ENCODE results near the gene TTC34. TPM values are rescaled to one million over a fixed set of nuclear protein-coding genes. Genes with fewer than 3 reads are reported as not detected.

The TTC34 gene
- total and polyA plus RNA-seq, 2 experiments from 2014 or later = 0.08 to 0.35 TPM

GRCh38 chr1:2817784-2818564 is 16.5 kb upstream of the TTC34 start:
- DNase-seq (ENCODE audit: low spot score) (no peak), ATAC-seq (no peak)
- Mint-ChIP-seq H3K9me3 (peaks cover 84% of the 10 kb centered on the region), H3K27ac (no peak overlapping the region), H3K4me1 (no peaks in the 10 kb centered on the region), H3K36me3 (ENCODE audit: low read depth) (peaks cover 27% of the 10 kb centered on the region), H3K27me3 (ENCODE audit: insufficient read depth, low read depth, poor library complexity) (peaks cover 8% of the 10 kb centered on the region), H3K4me3 (no peak overlapping the region)
- Histone ChIP-seq H3K4me3 (no peak overlapping the region), H3K27me3 (ENCODE audit: insufficient read depth) (no peaks in the 10 kb centered on the region), H2AFZ (no peak overlapping the region), H3K36me3 (ENCODE audit: insufficient read depth) (no peaks in the 10 kb centered on the region), H3K4me2 (no peak overlapping the region), H3K4me1 (ENCODE audit: insufficient read depth) (no peaks in the 10 kb centered on the region), H3K79me2 (replicated peaks; ENCODE audit: insufficient read depth) (no peaks in the 10 kb centered on the region), H3F3A (replicated peaks; ENCODE audit: low read depth) (no peaks in the 10 kb centered on the region), H3K27ac (ENCODE audit: low read depth) (no peak overlapping the region), H4K20me1 (replicated peaks; ENCODE audit: insufficient read depth) (no peaks in the 10 kb centered on the region), H3K9me2 (ENCODE audit: insufficient read depth) (no peaks in the 10 kb centered on the region)
- TF ChIP-seq NANOG (IDR thresholded peaks at IDR 0.05; ENCODE audit: borderline replicate concordance) (no peak), JUNB (IDR thresholded peaks at IDR 0.05; ENCODE audit: unreplicated experiment) (no peak), ZNF331 (CRISPR knock-in tag; IDR thresholded peaks at IDR 0.05; ENCODE audit: low read depth) (no peak), ZNF114 (CRISPR knock-in tag; IDR thresholded peaks at IDR 0.05) (no peak), POLR2AphosphoS5 (IDR thresholded peaks at IDR 0.05; ENCODE audit: low read depth) (no peak), ETS1 (IDR thresholded peaks at IDR 0.05) (no peak), REST (IDR thresholded peaks at IDR 0.05; ENCODE audit: unreplicated experiment) (no peak), STAT1 (IDR thresholded peaks at IDR 0.05; ENCODE audit: unreplicated experiment) (no peak), CTCF (conservative IDR thresholded peaks at IDR 0.05; ENCODE audit: low read depth in 2 of 2) (no peak), CREB1 (CRISPR knock-in tag; IDR thresholded peaks at IDR 0.05; ENCODE audit: low read depth) (no peak), EZH2 (IDR thresholded peaks at IDR 0.05; ENCODE audit: low read depth, unreplicated experiment) (no peak), ZNF462 (CRISPR knock-in tag; IDR thresholded peaks at IDR 0.05) (no peak), EZH2phosphoT487 (IDR thresholded peaks at IDR 0.05; ENCODE audit: unreplicated experiment) (no peak)
